Activated naive CD8-positive, alpha-beta T cell treated with anti-CD3 and anti-CD28 coated beads, Interleukin-2, amount 10 ng/mL, durations not matched to agents 7 days and 5 days (primary cell): ENCODE results near the gene GNG12. TPM values are rescaled to one million over a fixed set of nuclear protein-coding genes. Genes with fewer than 3 reads are reported as not detected.
"Not testable (repeated sequence)": the region's sequence is repeated elsewhere in the genome, so short reads cannot be mapped to it uniquely, and the experiment has no call there.

Source experiments
- ATAC-seq: fragments of 150-1000 bp; cut with Tn5 transposase; one replicate; pipeline ENCODE4 v1.10.0; 2021; ENCODE audit warnings: low read depth, moderate library complexity
- POLR2A ChIA-PET: fragments of 350-600 bp; sonication (Branson Sonifier 250); formaldehyde crosslinking; loops from one replicate; lab custom pipeline; 2021; ENCODE audit warnings: antibody characterized with exemption; lab: Charles Lee
- DNase-seq: peaks from one replicate; pipeline ENCODE4 v3.0.0; 2021
- H3K27ac Mint-ChIP-seq: one replicate; pipeline ENCODE4 v1.8.0; 2022; ENCODE audit warnings: mild to moderate bottlenecking, mixed read lengths
- H3K27me3 Mint-ChIP-seq: one replicate; pipeline ENCODE4 v1.8.0; 2022; ENCODE audit warnings: mild to moderate bottlenecking, moderate library complexity, mixed read lengths
- H3K36me3 Mint-ChIP-seq: one replicate; pipeline ENCODE4 v1.8.0; 2021; ENCODE audit warnings: mild to moderate bottlenecking, mixed read lengths
- H3K4me1 Mint-ChIP-seq: one replicate; pipeline ENCODE4 v1.8.0; 2021; ENCODE audit warnings: mixed read lengths
- H3K4me3 Mint-ChIP-seq: one replicate; pipeline ENCODE4 v1.8.0; 2022; ENCODE audit warnings: mild to moderate bottlenecking, moderate library complexity, mixed read lengths
- H3K9me3 Mint-ChIP-seq: one replicate; pipeline ENCODE4 v1.8.0; 2021; ENCODE audit warnings: mixed read lengths
- total RNA-seq, 2 experiments: library from RNA; stranded (reverse); gene quantifications; one replicate each; pipeline ENCODE4 v1.2.3, GENCODE V29; 2021

Gene GNG12
- total RNA-seq, 2 experiments from 2014 or later = not detected

DNA sequence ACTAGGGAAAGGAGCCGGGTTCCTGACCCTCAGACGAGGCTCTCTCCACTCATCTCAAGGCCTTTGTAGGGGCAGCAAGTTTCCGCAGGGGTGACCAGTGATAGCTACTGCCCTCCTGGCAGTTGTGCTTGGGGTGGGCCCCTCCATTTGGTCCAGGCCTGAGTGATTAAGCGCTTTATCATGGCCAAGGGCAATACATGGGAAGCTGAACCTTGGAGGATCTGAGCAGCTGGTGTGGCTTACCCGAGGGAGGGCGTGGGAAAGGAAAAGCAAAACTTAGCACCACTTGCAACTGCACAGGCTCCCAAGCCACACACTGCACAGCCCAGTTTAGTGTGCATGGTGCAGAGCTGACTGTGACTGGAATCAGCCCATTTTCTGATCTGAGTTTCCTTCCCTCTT is 100.5 kb downstream of the GNG12 start:
- Mint-ChIP-seq H3K36me3 (no peaks in the 10 kb centered on the region), H3K4me3 (no peak overlapping the region), H3K27me3 (peaks cover 5% of the 10 kb centered on the region), H3K27ac (no peak overlapping the region), H3K9me3 (no peaks in the 10 kb centered on the region), H3K4me1 (peaks cover 14% of the 10 kb centered on the region)
- POLR2A ChIA-PET = interaction anchor here (0.6 kb wide), 1 partner anchor 330 kb away, joined by 3 read pairs; no protein-coding TSS in a partner anchor
- no peak for DNase-seq
- no peak for ATAC-seq

DNA sequence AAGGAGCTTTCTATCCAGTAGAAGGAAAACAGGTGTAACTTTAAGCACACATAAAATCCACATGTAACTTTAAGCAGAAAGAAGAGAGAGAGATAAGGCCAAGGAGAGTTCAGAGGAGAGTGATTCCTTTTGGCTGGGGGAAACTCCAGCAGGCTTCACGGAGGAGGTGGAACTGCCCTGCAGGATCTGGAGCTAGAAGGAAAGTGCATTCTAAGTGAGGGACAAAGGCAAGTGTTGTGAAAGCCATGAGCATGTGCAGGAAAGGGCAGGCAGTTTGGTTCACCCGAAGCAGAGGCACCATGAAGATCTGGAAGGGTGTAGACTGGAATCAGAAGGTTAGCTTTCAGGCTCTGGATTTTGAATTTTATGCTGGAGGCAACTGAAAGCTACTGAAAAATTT is 101.9 kb downstream of the GNG12 start:
- Mint-ChIP-seq H3K27me3 (peaks cover 5% of the 10 kb centered on the region), H3K4me1 (peaks cover 10% of the 10 kb centered on the region), H3K9me3 (no peaks in the 10 kb centered on the region), H3K27ac (no peak overlapping the region), H3K36me3 (no peaks in the 10 kb centered on the region), H3K4me3 (no peak overlapping the region)
- ATAC-seq (no peak), DNase-seq (no peak)
- POLR2A ChIA-PET = no interaction called here

DNA sequence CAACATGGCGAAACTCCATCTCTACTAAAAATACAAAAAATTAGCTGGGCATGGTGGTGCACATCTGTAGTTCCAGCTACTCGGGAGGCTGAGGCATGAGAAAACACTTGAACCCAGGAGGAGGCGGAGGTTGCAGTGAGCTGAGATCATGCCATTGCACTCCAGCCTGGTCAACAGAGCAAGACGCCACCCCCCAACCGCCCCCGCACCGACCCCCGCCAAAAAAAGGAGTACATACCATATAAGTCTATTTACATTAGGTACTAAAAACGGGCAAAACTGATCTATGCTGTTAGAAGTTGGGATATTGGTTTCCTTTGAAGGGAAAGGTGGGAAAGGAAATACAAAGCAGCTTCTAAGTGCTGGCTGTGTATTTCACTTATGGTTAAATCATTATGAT is 103.0 kb downstream of the GNG12 start:
- DNase-seq, H3K27me3 Mint-ChIP-seq, H3K9me3 Mint-ChIP-seq, H3K36me3 Mint-ChIP-seq, H3K27ac Mint-ChIP-seq, POLR2A ChIA-PET, H3K4me3 Mint-ChIP-seq, H3K4me1 Mint-ChIP-seq, ATAC-seq: not testable (repeated sequence)

DNA sequence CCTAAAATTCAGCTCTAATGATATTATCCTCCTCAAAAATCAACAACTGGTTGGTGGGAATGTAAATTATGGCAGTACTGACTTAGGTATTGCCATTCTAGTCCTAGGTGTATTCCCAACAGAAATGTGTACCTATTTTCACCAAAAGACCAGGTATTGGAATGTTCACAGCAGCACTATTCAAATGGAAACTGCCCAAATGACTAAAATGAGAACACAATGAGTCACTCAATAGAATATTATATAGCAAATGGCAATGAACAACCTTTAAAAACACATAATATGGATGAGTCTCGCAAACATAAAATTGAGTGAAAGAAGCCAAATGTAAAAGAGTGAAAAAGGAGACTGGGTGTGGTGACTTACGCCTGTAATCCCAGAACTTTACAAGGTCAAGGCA is 103.4 kb downstream of the GNG12 start:
- no peaks in the 10 kb centered on the region for H3K9me3 Mint-ChIP-seq
- no peak for DNase-seq
- POLR2A ChIA-PET = no interaction called here
- ATAC-seq = no peak
- peaks cover 5% of the 10 kb centered on the region for H3K27me3 Mint-ChIP-seq
- H3K4me3 Mint-ChIP-seq = no peak overlapping the region
- H3K27ac Mint-ChIP-seq = no peak overlapping the region
- peaks cover 2% of the 10 kb centered on the region for H3K4me1 Mint-ChIP-seq
- H3K36me3 Mint-ChIP-seq = no peaks in the 10 kb centered on the region

DNA sequence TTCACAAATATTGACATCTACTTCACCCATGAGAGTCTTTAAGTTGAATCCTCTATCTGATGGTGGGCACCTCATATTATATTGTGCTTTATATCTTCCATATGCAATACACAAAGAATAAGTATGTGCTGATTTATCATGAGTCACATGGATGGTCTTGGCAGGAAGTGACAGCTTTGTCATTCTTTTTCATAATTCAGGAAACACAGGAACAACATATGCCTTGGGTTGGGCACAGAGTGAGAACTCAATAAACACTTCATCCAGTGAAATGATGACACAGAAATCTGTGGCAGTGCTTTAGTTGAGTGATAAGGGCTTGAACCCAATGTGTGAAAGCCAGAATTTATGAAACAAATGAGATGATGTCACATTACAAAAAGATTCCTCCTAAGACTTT is 107.0 kb downstream of the GNG12 start:
- no peaks in the 10 kb centered on the region for H3K36me3 Mint-ChIP-seq
- DNase-seq = no peak
- ATAC-seq = no peak
- no peaks in the 10 kb centered on the region for H3K4me1 Mint-ChIP-seq
- H3K27me3 Mint-ChIP-seq = peaks cover 5% of the 10 kb centered on the region
- no peaks in the 10 kb centered on the region for H3K9me3 Mint-ChIP-seq
- H3K27ac Mint-ChIP-seq = no peak overlapping the region
- POLR2A ChIA-PET = no interaction called here
- H3K4me3 Mint-ChIP-seq = no peak overlapping the region

DNA sequence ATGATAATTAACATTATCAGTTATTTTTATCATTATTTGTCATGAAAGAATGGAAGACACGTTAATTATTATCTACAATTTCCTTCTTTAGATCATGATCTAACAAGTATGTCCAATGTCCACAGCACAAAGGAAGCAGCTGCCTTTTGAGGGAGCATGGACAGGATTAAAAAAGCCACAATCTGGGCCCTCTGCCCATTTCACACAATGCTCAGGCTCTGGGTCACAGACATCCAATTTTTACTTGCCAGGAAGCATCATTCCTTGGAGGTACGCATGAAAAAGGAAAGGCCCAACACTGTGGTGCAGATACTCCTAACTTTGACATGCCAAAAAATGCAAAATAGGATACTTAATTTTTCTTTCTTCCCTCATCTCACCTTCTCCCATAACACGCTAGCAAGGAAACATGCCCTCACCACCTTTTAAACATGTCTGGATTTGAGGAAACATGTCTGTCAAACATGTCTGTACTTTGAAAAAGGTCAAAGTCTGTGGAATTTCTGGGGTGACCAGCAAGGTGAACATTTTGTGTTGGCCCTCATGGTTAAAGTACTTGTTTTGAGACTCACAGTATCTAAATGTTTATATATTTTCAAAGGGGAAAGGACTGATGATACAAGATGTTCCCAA is 108.2 kb downstream of the GNG12 start:
- H3K9me3 Mint-ChIP-seq = no peaks in the 10 kb centered on the region
- H3K27ac Mint-ChIP-seq = no peak overlapping the region
- H3K4me1 Mint-ChIP-seq = no peaks in the 10 kb centered on the region
- POLR2A ChIA-PET = no interaction called here
- no peak for ATAC-seq
- H3K27me3 Mint-ChIP-seq = peaks cover 2% of the 10 kb centered on the region
- no peaks in the 10 kb centered on the region for H3K36me3 Mint-ChIP-seq
- H3K4me3 Mint-ChIP-seq = no peak overlapping the region
- no peak for DNase-seq

DNA sequence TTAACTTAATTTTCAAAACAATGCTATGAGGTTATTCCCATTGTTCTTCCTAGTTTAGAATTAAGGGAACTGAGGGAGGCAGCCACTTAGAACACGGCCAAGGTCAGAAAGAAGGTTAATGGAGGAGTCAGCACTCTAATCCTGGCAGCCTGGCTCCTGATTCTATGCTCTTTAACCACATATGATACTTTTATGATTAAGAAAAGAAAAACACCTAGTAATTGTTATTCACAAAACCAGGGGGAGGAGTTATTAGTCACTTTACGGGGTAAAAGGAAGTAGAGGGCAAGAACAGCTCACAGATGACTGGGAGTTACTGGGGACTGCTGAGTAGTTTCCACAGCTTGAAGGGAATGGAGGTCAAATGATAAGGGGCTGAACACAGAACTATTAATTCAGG is 109.6 kb downstream of the GNG12 start:
- Mint-ChIP-seq H3K4me1 (no peaks in the 10 kb centered on the region), H3K27ac (no peak overlapping the region), H3K4me3 (no peak overlapping the region), H3K36me3 (no peaks in the 10 kb centered on the region), H3K27me3 (peaks cover 2% of the 10 kb centered on the region), H3K9me3 (no peaks in the 10 kb centered on the region)
- POLR2A ChIA-PET = no interaction called here
- no peak for ATAC-seq
- DNase-seq = no peak

DNA sequence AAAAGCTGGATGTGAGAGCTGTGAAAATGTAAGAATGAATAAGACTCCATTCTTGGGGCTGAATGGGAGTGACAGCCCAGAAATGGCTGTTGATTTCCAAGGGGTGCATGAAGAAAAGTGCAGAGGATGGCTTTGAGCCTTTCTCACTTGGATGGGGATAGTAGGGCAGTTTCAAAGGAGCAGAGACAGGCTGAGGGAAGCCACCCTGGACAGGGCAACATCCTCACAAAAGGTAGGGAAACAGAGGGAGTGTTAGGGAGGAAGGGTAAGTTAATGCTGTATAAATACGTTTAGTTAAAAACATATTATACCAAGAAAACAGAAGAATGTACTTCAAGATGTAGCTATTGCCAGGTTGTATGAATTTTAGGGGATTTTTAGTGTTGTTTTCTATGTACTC is 110.1 kb downstream of the GNG12 start:
- Mint-ChIP-seq H3K9me3 (no peaks in the 10 kb centered on the region), H3K36me3 (no peaks in the 10 kb centered on the region), H3K4me1 (no peaks in the 10 kb centered on the region), H3K27me3 (peaks cover 5% of the 10 kb centered on the region), H3K27ac (no peak overlapping the region), H3K4me3 (no peak overlapping the region)
- no peak for DNase-seq
- no peak for ATAC-seq
- POLR2A ChIA-PET = no interaction called here

DNA sequence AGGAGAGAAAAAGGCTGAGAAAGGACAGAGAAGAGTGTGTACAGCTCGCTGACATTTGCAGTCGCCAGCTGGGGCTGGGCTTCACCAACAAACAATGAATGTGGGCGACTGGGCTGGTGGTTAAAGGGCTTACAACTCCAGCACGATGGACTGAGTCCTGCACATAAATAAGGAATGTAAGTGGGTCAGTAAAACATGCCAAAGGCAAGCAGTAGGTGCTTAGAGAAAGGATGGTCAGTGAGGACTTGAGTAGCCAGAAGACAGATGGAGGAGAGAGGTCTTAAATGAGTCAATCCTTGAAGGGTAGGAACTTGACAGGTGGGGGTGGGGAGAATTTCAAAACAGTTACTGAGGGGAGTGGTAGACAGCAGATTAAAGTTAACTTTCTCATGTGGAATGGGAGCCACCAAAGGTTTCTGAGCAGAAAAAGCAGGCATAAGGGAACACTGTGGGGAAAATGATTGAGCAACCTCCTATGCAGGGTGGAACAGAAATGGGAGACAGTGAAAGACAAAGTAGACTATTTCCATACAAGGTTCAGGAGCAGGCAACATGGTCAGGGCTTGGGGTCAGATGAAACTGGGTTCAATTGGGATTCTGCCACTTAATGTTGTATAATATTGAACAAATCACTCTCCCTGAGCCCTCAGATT is 110.8 kb downstream of the GNG12 start:
- H3K4me1 Mint-ChIP-seq = no peaks in the 10 kb centered on the region
- H3K27me3 Mint-ChIP-seq = peaks cover 5% of the 10 kb centered on the region
- no peaks in the 10 kb centered on the region for H3K9me3 Mint-ChIP-seq
- ATAC-seq = no peak
- H3K36me3 Mint-ChIP-seq = no peaks in the 10 kb centered on the region
- no peak overlapping the region for H3K4me3 Mint-ChIP-seq
- DNase-seq = no peak
- no peak overlapping the region for H3K27ac Mint-ChIP-seq
- POLR2A ChIA-PET = no interaction called here

DNA sequence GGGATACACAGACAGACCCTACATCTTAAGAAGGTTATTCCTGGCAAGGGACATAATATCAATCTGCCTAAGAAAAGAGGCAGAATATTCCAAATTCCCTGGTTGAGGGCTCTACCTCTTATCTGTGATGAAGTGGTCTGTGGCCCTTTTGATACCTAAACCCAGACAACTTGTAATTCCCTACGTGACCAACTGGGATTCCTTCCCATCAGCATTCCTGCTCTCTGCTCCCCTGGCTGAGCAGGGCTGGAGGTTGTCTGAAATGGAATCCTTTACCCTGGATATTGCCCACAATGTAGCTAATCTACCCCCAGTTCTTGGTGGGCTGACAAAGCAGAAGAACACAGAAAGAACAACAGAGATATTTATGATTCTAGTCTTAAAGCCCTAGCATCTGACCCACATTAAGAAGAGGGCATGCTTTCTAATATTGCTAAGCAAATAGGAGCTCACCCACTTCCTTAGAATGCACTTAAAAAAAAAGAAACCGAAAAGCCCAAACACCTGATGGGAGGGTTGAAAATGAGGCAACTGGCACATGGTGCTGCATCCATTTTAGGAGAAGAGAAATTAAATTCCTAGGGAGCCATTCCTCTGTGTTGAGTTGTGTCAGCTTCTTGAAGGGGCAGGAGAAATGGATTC is 111.5 kb downstream of the GNG12 start:
- Mint-ChIP-seq H3K27me3 (peaks cover 5% of the 10 kb centered on the region), H3K4me1 (no peaks in the 10 kb centered on the region), H3K27ac (no peak overlapping the region), H3K36me3 (no peaks in the 10 kb centered on the region), H3K9me3 (no peaks in the 10 kb centered on the region), H3K4me3 (no peak overlapping the region)
- DNase-seq (no peak), ATAC-seq (no peak)
- POLR2A ChIA-PET = no interaction called here

DNA sequence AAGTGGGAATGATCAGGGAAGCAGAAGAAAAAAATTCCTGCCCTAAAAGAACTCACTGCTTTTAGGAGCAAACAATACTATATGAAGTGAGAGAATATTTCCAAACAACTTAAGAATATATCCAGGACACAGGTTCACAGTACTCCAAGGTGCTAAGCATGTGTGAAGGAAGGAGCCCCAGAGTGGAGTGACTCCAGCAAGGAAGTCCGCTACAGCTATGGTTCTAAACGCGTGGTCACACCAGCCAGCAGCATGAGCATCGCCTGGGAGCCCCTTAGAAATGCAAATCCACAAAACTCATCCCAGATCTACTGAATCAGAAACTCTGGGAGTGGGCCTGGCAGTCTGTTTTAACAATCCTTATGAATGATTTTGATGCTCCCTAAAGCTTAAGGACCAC is 112.2 kb downstream of the GNG12 start:
- H3K9me3 Mint-ChIP-seq = no peaks in the 10 kb centered on the region
- no peak overlapping the region for H3K27ac Mint-ChIP-seq
- peaks cover 5% of the 10 kb centered on the region for H3K27me3 Mint-ChIP-seq
- no peak for ATAC-seq
- POLR2A ChIA-PET = no interaction called here
- no peaks in the 10 kb centered on the region for H3K4me1 Mint-ChIP-seq
- no peak for DNase-seq
- no peaks in the 10 kb centered on the region for H3K36me3 Mint-ChIP-seq
- no peak overlapping the region for H3K4me3 Mint-ChIP-seq

DNA sequence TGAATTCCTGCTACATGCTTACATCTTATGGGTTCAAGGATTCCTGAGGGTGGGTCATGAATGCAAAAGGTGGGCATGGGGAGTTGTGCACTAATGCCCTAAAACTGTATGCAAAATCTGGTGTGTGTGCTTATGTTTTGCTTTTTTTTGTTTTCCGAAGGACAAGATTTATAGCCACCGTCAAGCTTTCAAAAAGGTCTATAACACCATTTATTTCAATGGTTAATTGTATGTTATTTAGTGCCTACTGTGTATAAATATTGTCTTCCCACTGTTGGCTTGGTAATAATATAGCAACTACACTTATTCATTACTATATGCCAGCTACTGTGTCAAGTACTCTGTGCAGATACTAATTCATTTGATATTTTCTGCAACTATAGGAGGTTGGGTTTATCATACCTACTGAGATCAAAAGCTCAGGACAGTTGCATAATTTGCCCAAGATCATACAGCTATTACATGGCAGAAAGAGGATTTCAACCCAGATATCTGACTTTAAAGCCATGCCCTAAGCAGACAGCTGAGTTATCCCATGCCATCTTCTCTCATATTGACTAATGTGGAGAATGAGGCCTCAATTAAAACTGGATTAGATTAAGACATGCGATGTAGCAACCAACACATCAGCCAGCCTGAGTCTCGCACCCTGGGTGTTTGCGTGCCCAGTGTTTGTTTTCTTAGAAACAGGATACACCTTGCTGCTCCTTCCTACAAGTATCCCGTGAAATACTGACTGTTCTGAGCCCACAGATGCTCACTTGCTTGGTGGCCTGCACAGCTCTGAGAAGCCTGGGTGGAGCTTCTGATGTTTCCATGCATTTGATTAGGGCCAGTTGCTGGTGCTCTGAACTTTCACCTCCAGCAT is 113.7 kb downstream of the GNG12 start:
- no peak for DNase-seq
- POLR2A ChIA-PET = no interaction called here
- Mint-ChIP-seq H3K27ac (no peak overlapping the region), H3K36me3 (no peaks in the 10 kb centered on the region), H3K4me3 (no peak overlapping the region), H3K4me1 (no peaks in the 10 kb centered on the region), H3K9me3 (no peaks in the 10 kb centered on the region), H3K27me3 (peaks cover 5% of the 10 kb centered on the region)
- ATAC-seq = no peak

DNA sequence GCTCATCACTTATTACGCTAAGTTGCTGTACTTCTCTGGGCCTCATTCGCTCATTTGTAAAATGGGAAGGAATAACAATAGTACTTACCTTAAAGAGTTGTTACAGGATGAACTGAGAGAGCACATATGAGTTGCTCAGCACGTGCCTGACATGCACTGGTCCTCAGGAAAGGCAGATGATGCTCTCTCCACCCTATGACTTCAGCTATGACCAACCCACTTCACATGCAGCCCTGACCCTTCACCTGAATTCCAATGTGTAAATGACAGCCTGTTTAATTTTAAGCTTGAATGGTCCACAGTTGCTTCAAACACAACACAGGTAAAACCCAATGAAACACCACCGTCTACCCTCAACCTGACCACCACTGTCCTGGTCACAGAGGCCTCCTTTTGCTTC is 115.4 kb downstream of the GNG12 start:
- Mint-ChIP-seq H3K36me3 (no peaks in the 10 kb centered on the region), H3K4me3 (no peak overlapping the region), H3K9me3 (no peaks in the 10 kb centered on the region), H3K4me1 (no peaks in the 10 kb centered on the region), H3K27ac (no peak overlapping the region), H3K27me3 (peaks cover 5% of the 10 kb centered on the region)
- DNase-seq = no peak
- POLR2A ChIA-PET = no interaction called here
- no peak for ATAC-seq
